Measurements from ENCODE around the gene GRM8. TPM values are rescaled to one million over a fixed set of nuclear protein-coding genes. Genes with fewer than 3 reads are reported as not detected.

GRM8 gene
- total RNA-seq, 1 experiment from 2014 or later = 1.8 TPM

DNA sequence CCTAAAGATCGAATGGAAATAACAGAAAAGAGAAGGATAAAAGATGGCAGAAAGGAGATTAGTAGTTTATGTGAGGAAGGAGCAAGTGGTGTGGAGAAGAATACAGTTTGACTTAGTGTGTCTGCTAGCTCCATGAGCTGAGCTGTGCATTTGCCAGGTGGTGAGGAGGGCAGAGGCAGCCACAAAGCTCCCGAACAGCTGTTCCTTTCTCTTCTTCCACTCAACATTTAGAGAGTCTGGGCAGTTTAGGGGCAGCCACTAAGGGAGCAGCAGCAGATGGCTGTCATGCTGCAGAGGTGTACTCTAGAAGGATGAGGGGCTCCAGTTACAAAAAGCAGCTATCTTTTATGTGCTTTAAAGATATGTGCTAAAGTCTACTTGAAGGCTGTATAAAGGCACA is 674.4 kb downstream of the GRM8 start:
- no peak overlapping the region for H3K9ac ChIP-seq (ENCODE audit: extremely low read depth, insufficient read length, low read length)
- H3K9me3 Mint-ChIP-seq = no peaks in the 10 kb centered on the region
- no CpG with 5 or more reads among the region's 2 CpGs for WGBS (ENCODE audit: extremely low coverage, insufficient read length, low lambda C conversion rate)
- H2AFZ ChIP-seq (ENCODE audit: low read length) = no peak overlapping the region
- no peak overlapping the region for H4K91ac ChIP-seq (ENCODE audit: insufficient read length, low read depth, low read length)
- no peak overlapping the region for H3K27ac Mint-ChIP-seq
- no peak overlapping the region for H3K56ac ChIP-seq (ENCODE audit: insufficient read length, low read depth, low read length)
- no peak overlapping the region for H3K14ac ChIP-seq (ENCODE audit: insufficient read depth, low read length)
- H3K4ac ChIP-seq (ENCODE audit: low read depth, low read length) = no peak overlapping the region
- H3K4me1 Mint-ChIP-seq = peaks cover 0 to 6% of the 10 kb centered on the region in 2 experiments; a peak in 2 of 4 replicates
- H3K4me3 Mint-ChIP-seq = no peak overlapping the region
- no peaks in the 10 kb centered on the region for H3K27me3 ChIP-seq (ENCODE audit: insufficient read depth, low read length)
- no peak overlapping the region for H2BK20ac ChIP-seq (ENCODE audit: low read depth, low read length, poor library complexity, severe bottlenecking)
- peaks cover 3% of the 10 kb centered on the region; the same call in 1 of the 2 replicates for H3K4me1 ChIP-seq (ENCODE audit: insufficient read depth, low read length)
- no peak overlapping the region for H3K27ac ChIP-seq (ENCODE audit: insufficient read length, low read depth, low read length)
- H2BK15ac ChIP-seq (ENCODE audit: low read depth, low read length) = no peak overlapping the region
- no peak overlapping the region for H2AK5ac ChIP-seq (ENCODE audit: insufficient read length, low read length)
- no peaks in the 10 kb centered on the region; the same call in 1 of the 2 replicates for H3K27me3 Mint-ChIP-seq (ENCODE audit: low read depth)
- H3K9me3 ChIP-seq (ENCODE audit: control insufficient read depth, low read depth, low read length) = no peaks in the 10 kb centered on the region
- no peak overlapping the region for H3K23ac ChIP-seq (ENCODE audit: insufficient read length, low read depth, low read length)
- H3K36me3 Mint-ChIP-seq (ENCODE audit: insufficient read depth in 1 of 3, low read depth in 3 of 3) = no peaks in the 10 kb centered on the region
- no peak overlapping the region for H3K18ac ChIP-seq (ENCODE audit: insufficient read length, low read depth, low read length)
- H2BK5ac ChIP-seq (ENCODE audit: insufficient read length, low read length) = no peak overlapping the region
- no peak overlapping the region for H3T11ph ChIP-seq (ENCODE audit: low read length)
- no peak for DNase-seq
- no peak overlapping the region for H4K5ac ChIP-seq (ENCODE audit: insufficient read length, low read depth, low read length)
- H3K79me1 ChIP-seq (ENCODE audit: insufficient read depth, low read depth, low read length, poor library complexity, severe bottlenecking) = no peaks in the 10 kb centered on the region
- no peak overlapping the region for H2BK12ac ChIP-seq (ENCODE audit: insufficient read length, low read depth, low read length)
- H4K8ac ChIP-seq (replicated peaks; ENCODE audit: insufficient read length, low read depth, low read length) = no peak overlapping the region
- no peak overlapping the region for H2BK120ac ChIP-seq (ENCODE audit: low read depth, low read length, poor library complexity, severe bottlenecking)
- TF ChIP-seq, protein P1, sequence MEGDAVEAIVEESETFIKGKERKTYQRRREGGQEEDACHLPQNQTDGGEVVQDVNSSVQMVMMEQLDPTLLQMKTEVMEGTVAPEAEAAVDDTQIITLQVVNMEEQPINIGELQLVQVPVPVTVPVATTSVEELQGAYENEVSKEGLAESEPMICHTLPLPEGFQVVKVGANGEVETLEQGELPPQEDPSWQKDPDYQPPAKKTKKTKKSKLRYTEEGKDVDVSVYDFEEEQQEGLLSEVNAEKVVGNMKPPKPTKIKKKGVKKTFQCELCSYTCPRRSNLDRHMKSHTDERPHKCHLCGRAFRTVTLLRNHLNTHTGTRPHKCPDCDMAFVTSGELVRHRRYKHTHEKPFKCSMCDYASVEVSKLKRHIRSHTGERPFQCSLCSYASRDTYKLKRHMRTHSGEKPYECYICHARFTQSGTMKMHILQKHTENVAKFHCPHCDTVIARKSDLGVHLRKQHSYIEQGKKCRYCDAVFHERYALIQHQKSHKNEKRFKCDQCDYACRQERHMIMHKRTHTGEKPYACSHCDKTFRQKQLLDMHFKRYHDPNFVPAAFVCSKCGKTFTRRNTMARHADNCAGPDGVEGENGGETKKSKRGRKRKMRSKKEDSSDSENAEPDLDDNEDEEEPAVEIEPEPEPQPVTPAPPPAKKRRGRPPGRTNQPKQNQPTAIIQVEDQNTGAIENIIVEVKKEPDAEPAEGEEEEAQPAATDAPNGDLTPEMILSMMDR (conservative IDR thresholded peaks at IDR 0.05) = no peak
- H4K20me1 ChIP-seq (ENCODE audit: control insufficient read depth, insufficient read depth, insufficient read length) = no peaks in the 10 kb centered on the region
- H3K4me2 ChIP-seq (ENCODE audit: insufficient read depth, insufficient read length, low read length) = no peak overlapping the region
- no peaks in the 10 kb centered on the region for H3K23me2 ChIP-seq (ENCODE audit: insufficient read length, low read depth, low read length, poor library complexity, severe bottlenecking)
- H3K79me2 ChIP-seq (ENCODE audit: insufficient read depth, low read length) = no peaks in the 10 kb centered on the region

All from H9 (cell line).